HEK293 (cell line): ENCODE measurements around the gene BORCS6.

ENCODE experiments used
- CTCF ChIA-PET: fragments of 350-600 bp; formaldehyde crosslinking; extraction: SDS; loops from one replicate; lab custom pipeline; 2021; ENCODE audit warnings: antibody characterized with exemption; lab: Yijun Ruan, JAX
- POLR2A ChIA-PET: fragments of 300-600 bp; formaldehyde crosslinking; extraction: SDS; loops from one replicate; lab custom pipeline; 2020; ENCODE audit warnings: antibody characterized with exemption, inconsistent platforms; lab: Yijun Ruan, JAX
- H3K27ac ChIP-seq: fragments of 200-500 bp; sonication (Bioruptor generic); 2 replicates; pipeline ENCODE4 v1.5.1; 2014; ENCODE audit warnings: low read depth, low read length, control low read depth, inconsistent platforms; ENCODE audit errors: extremely low read depth
- H3K36me3 ChIP-seq, 2 experiments: fragments of 200-500 bp in 1 of 2; sonication (Bioruptor generic) in 1 of 2; 1 replicate in 1 of 2; 2 replicates in 1 of 2; pipeline ENCODE4 v1.5.1; 2014 to 2017; ENCODE audit warnings: inconsistent platforms in 2 of 2, low read length in 2 of 2; ENCODE audit not compliant: control insufficient read depth in 2 of 2, insufficient read depth in 1 of 2
- H3K4me1 ChIP-seq: fragments of 200-500 bp; sonication (Bioruptor generic); 2 replicates; pipeline ENCODE4 v1.5.1; 2014; ENCODE audit warnings: mild to moderate bottlenecking, low read length, inconsistent platforms; ENCODE audit not compliant: control insufficient read depth, insufficient read depth
- H3K4me3 ChIP-seq: 2 replicates; pipeline ENCODE4 v1.5.1; 2011; ENCODE audit warnings: low read depth, mild to moderate bottlenecking, control low read depth, low read length, moderate library complexity
- H3K9me3 ChIP-seq: fragments of 200-500 bp; sonication (Bioruptor generic); 2 replicates; pipeline ENCODE4 v1.5.1; 2014; ENCODE audit warnings: low read depth, low read length, inconsistent platforms; ENCODE audit not compliant: control insufficient read depth, insufficient read depth
- GLIS2 ChIP-seq: fragments of 450-650 bp; formaldehyde crosslinking; IDR thresholded peaks from 2 replicates; pipeline ENCODE4 v1.5.1; 2016; ENCODE audit warnings: missing biosample characterization, missing genetic modification characterization
- KLF17 ChIP-seq: fragments of 450-650 bp; formaldehyde crosslinking; IDR thresholded peaks from 2 replicates; pipeline ENCODE4 v1.5.1; 2016; ENCODE audit warnings: missing biosample characterization, missing genetic modification characterization
- SP2 ChIP-seq: fragments of 450-650 bp; formaldehyde crosslinking; IDR thresholded peaks from 2 replicates; pipeline ENCODE4 v1.5.1; 2016; ENCODE audit warnings: missing biosample characterization, missing genetic modification characterization
- TSHZ1 ChIP-seq: fragments of 450-650 bp; formaldehyde crosslinking; IDR thresholded peaks from 2 replicates; pipeline ENCODE4 v1.5.1; 2016; ENCODE audit warnings: missing biosample characterization, missing genetic modification characterization, borderline replicate concordance
- ZBTB20 ChIP-seq: fragments of 450-650 bp; formaldehyde crosslinking; IDR thresholded peaks from 2 replicates; pipeline ENCODE4 v1.5.1; 2016; ENCODE audit warnings: missing biosample characterization, missing genetic modification characterization
- ZNF18 ChIP-seq: fragments of 450-650 bp; formaldehyde crosslinking; IDR thresholded peaks from 2 replicates; pipeline ENCODE4 v1.5.1; 2016; ENCODE audit warnings: missing biosample characterization, missing genetic modification characterization
- ZNF2 ChIP-seq: fragments of 450-650 bp; formaldehyde crosslinking; IDR thresholded peaks from 2 replicates; pipeline ENCODE4 v1.5.1; 2016; ENCODE audit warnings: missing biosample characterization, missing genetic modification characterization
- ZNF335 ChIP-seq: fragments of 450-650 bp; formaldehyde crosslinking; conservative IDR thresholded peaks from 2 replicates; pipeline ENCODE4 v1.5.1; 2016; ENCODE audit warnings: missing biosample characterization, missing genetic modification characterization
- ZNF600 ChIP-seq: fragments of 450-650 bp; formaldehyde crosslinking; IDR thresholded peaks from 2 replicates; pipeline ENCODE4 v1.5.1; 2016; ENCODE audit warnings: missing biosample characterization, missing genetic modification characterization
- ZNF76 ChIP-seq: fragments of 450-650 bp; formaldehyde crosslinking; IDR thresholded peaks from 2 replicates; pipeline ENCODE4; 2016; ENCODE audit warnings: low read depth, missing biosample characterization, missing genetic modification characterization, borderline replicate concordance
- ZSCAN18 ChIP-seq: fragments of 450-650 bp; formaldehyde crosslinking; IDR thresholded peaks from 2 replicates; pipeline ENCODE4 v1.5.1; 2016; ENCODE audit warnings: missing biosample characterization, missing genetic modification characterization
- TF ChIP-seq, protein P1 (sequence below): fragments of 450-650 bp; formaldehyde crosslinking; conservative IDR thresholded peaks from 2 replicates; pipeline ENCODE4 v1.5.1; 2016; ENCODE audit warnings: low read depth, missing biosample characterization, missing genetic modification characterization
- TF ChIP-seq, protein P2 (sequence below): fragments of 450-650 bp; formaldehyde crosslinking; IDR thresholded peaks from 2 replicates; pipeline ENCODE4 v1.5.1; 2016; ENCODE audit warnings: missing biosample characterization, missing genetic modification characterization
- TF ChIP-seq, protein P3 (sequence below): fragments of 450-650 bp; formaldehyde crosslinking; IDR thresholded peaks from 2 replicates; pipeline ENCODE4 v1.5.1; 2016; ENCODE audit warnings: missing biosample characterization, missing genetic modification characterization

Gene BORCS6

DNA sequence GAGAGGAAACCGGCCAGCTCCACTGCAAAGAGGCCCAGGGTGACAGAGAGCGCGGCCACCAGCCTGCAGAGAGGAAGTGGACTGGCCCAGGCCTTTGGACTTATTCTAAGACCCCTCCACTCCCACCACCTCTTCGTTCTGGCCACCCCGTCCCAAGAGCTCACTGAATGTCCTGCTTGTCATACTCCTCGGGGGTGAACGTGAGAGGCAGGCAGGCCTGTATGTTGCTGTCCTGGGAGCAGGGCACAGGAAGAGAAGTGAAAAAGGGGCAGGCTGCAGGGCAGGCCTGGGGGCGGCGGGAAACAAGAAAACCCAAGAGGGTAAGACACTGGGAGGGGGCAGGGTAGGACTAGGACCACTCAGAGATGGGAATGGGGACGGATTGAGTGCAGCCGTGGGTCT, 14.2 kb downstream of the BORCS6 start:
- peaks cover 10% of the 10 kb centered on the region for H3K4me1 ChIP-seq
- ChIA-PET CTCF (interaction anchor here (0.5 to 1.4 kb wide), 6 partner anchors 14 to 205 kb away, joined by 3 to 4 read pairs (median 3); partner anchors contain the start of gene BORCS6), POLR2A (interaction anchor here (0.7 to 2.7 kb wide), 3 partner anchors 19 to 921 kb away, joined by 3 to 13 read pairs (median 4); partner anchors contain the start of gene SLC25A35)
- no peaks in the 10 kb centered on the region for H3K36me3 ChIP-seq
- peak overlapping the region; percentile 57 for H3K27ac ChIP-seq
- TF ChIP-seq, protein P1, sequence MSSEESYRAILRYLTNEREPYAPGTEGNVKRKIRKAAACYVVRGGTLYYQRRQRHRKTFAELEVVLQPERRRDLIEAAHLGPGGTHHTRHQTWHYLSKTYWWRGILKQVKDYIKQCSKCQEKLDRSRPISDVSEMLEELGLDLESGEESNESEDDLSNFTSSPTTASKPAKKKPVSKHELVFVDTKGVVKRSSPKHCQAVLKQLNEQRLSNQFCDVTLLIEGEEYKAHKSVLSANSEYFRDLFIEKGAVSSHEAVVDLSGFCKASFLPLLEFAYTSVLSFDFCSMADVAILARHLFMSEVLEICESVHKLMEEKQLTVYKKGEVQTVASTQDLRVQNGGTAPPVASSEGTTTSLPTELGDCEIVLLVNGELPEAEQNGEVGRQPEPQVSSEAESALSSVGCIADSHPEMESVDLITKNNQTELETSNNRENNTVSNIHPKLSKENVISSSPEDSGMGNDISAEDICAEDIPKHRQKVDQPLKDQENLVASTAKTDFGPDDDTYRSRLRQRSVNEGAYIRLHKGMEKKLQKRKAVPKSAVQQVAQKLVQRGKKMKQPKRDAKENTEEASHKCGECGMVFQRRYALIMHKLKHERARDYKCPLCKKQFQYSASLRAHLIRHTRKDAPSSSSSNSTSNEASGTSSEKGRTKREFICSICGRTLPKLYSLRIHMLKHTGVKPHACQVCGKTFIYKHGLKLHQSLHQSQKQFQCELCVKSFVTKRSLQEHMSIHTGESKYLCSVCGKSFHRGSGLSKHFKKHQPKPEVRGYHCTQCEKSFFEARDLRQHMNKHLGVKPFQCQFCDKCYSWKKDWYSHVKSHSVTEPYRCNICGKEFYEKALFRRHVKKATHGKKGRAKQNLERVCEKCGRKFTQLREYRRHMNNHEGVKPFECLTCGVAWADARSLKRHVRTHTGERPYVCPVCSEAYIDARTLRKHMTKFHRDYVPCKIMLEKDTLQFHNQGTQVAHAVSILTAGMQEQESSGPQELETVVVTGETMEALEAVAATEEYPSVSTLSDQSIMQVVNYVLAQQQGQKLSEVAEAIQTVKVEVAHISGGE (tag by site-specific recombination), result 0 out of 2 replicates have a peak, but pooled peaks have one; percentile 3
- TF ChIP-seq ZNF18 (tag by site-specific recombination) (no peak), ZNF2 (tag by site-specific recombination) (no peak), TSHZ1 (tag by site-specific recombination) (peak; percentile 24; the same call in 1 of the 2 replicates), ZNF335 (peak; percentile 88), GLIS2 (peak; percentile 81), ZNF76 (tag by site-specific recombination) (0 out of 2 replicates have a peak, but pooled peaks have one; percentile 20), ZNF600 (tag by site-specific recombination) (peak; percentile 66; the same call in 1 of the 2 replicates), ZSCAN18 (tag by site-specific recombination) (no peak), ZBTB20 (tag by site-specific recombination) (peak; percentile 49; the same call in 1 of the 2 replicates), KLF17 (tag by site-specific recombination) (peak; percentile 16; the same call in 1 of the 2 replicates), SP2 (peak; percentile 72; the same call in 1 of the 2 replicates)
- TF ChIP-seq, protein P2, sequence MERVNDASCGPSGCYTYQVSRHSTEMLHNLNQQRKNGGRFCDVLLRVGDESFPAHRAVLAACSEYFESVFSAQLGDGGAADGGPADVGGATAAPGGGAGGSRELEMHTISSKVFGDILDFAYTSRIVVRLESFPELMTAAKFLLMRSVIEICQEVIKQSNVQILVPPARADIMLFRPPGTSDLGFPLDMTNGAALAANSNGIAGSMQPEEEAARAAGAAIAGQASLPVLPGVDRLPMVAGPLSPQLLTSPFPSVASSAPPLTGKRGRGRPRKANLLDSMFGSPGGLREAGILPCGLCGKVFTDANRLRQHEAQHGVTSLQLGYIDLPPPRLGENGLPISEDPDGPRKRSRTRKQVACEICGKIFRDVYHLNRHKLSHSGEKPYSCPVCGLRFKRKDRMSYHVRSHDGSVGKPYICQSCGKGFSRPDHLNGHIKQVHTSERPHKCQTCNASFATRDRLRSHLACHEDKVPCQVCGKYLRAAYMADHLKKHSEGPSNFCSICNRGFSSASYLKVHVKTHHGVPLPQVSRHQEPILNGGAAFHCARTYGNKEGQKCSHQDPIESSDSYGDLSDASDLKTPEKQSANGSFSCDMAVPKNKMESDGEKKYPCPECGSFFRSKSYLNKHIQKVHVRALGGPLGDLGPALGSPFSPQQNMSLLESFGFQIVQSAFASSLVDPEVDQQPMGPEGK (tag by site-specific recombination), result peak; percentile 79
- TF ChIP-seq, protein P3, sequence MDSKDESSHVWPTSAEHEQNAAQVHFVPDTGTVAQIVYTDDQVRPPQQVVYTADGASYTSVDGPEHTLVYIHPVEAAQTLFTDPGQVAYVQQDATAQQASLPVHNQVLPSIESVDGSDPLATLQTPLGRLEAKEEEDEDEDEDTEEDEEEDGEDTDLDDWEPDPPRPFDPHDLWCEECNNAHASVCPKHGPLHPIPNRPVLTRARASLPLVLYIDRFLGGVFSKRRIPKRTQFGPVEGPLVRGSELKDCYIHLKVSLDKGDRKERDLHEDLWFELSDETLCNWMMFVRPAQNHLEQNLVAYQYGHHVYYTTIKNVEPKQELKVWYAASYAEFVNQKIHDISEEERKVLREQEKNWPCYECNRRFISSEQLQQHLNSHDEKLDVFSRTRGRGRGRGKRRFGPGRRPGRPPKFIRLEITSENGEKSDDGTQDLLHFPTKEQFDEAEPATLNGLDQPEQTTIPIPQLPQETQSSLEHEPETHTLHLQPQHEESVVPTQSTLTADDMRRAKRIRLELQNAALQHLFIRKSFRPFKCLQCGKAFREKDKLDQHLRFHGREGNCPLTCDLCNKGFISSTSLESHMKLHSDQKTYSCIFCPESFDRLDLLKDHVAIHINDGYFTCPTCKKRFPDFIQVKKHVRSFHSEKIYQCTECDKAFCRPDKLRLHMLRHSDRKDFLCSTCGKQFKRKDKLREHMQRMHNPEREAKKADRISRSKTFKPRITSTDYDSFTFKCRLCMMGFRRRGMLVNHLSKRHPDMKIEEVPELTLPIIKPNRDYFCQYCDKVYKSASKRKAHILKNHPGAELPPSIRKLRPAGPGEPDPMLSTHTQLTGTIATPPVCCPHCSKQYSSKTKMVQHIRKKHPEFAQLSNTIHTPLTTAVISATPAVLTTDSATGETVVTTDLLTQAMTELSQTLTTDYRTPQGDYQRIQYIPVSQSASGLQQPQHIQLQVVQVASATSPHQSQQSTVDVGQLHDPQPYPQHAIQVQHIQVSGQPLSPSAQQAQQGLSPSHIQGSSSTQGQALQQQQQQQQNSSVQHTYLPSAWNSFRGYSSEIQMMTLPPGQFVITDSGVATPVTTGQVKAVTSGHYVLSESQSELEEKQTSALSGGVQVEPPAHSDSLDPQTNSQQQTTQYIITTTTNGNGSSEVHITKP, result peak; percentile 98
- no peaks in the 10 kb centered on the region for H3K9me3 ChIP-seq
- H3K4me3 ChIP-seq, result peak overlapping the region; percentile 61
